HEK293 (cell line): ENCODE measurements around the gene ACSL3.

Experiments
- CTCF ChIA-PET: fragments of 350-600 bp; formaldehyde crosslinking; extraction: SDS; loops from one replicate; lab custom pipeline; 2021; ENCODE audit warnings: antibody characterized with exemption; lab: Yijun Ruan, JAX
- POLR2A ChIA-PET: fragments of 300-600 bp; formaldehyde crosslinking; extraction: SDS; loops from one replicate; lab custom pipeline; 2020; ENCODE audit warnings: antibody characterized with exemption, inconsistent platforms; lab: Yijun Ruan, JAX
- H3K27ac ChIP-seq: fragments of 200-500 bp; sonication (Bioruptor generic); 2 replicates; pipeline ENCODE4 v1.5.1; 2014; ENCODE audit warnings: low read depth, low read length, control low read depth, inconsistent platforms; ENCODE audit errors: extremely low read depth
- H3K36me3 ChIP-seq, 2 experiments: fragments of 200-500 bp in 1 of 2; sonication (Bioruptor generic) in 1 of 2; 1 replicate in 1 of 2; 2 replicates in 1 of 2; pipeline ENCODE4 v1.5.1; 2014 to 2017; ENCODE audit warnings: inconsistent platforms in 2 of 2, low read length in 2 of 2; ENCODE audit not compliant: control insufficient read depth in 2 of 2, insufficient read depth in 1 of 2
- H3K4me1 ChIP-seq: fragments of 200-500 bp; sonication (Bioruptor generic); 2 replicates; pipeline ENCODE4 v1.5.1; 2014; ENCODE audit warnings: mild to moderate bottlenecking, low read length, inconsistent platforms; ENCODE audit not compliant: control insufficient read depth, insufficient read depth
- H3K4me3 ChIP-seq: 2 replicates; pipeline ENCODE4 v1.5.1; 2011; ENCODE audit warnings: low read depth, mild to moderate bottlenecking, control low read depth, low read length, moderate library complexity
- H3K9me3 ChIP-seq: fragments of 200-500 bp; sonication (Bioruptor generic); 2 replicates; pipeline ENCODE4 v1.5.1; 2014; ENCODE audit warnings: low read depth, low read length, inconsistent platforms; ENCODE audit not compliant: control insufficient read depth, insufficient read depth
- FEZF1 ChIP-seq: fragments of 450-650 bp; formaldehyde crosslinking; IDR thresholded peaks from 2 replicates; pipeline ENCODE4 v1.5.1; 2016; ENCODE audit warnings: missing biosample characterization, missing genetic modification characterization
- GLIS2 ChIP-seq: fragments of 450-650 bp; formaldehyde crosslinking; IDR thresholded peaks from 2 replicates; pipeline ENCODE4 v1.5.1; 2016; ENCODE audit warnings: missing biosample characterization, missing genetic modification characterization
- RBAK ChIP-seq: fragments of 450-650 bp; formaldehyde crosslinking; IDR thresholded peaks from 2 replicates; pipeline ENCODE4 v1.5.1; 2016; ENCODE audit warnings: missing biosample characterization, missing genetic modification characterization
- SETDB1 ChIP-seq: IDR thresholded peaks from one replicate; pipeline ENCODE4 v1.6.1; 2017; ENCODE audit warnings: mild to moderate bottlenecking, low read length, moderate library complexity, mixed read lengths; ENCODE audit not compliant: insufficient read length
- YY1 ChIP-seq: fragments of 450-650 bp; formaldehyde crosslinking; IDR thresholded peaks from 2 replicates; pipeline ENCODE4 v1.5.1; 2018; ENCODE audit warnings: missing biosample characterization, missing genetic modification characterization
- ZBTB17 ChIP-seq: fragments of 450-650 bp; formaldehyde crosslinking; IDR thresholded peaks from 2 replicates; pipeline ENCODE4 v1.5.1; 2016; ENCODE audit warnings: missing biosample characterization, missing genetic modification characterization
- ZFP3 ChIP-seq: fragments of 450-650 bp; formaldehyde crosslinking; IDR thresholded peaks from 2 replicates; pipeline ENCODE4 v1.5.1; 2016; ENCODE audit warnings: low read depth, missing biosample characterization, missing genetic modification characterization
- ZFP69B ChIP-seq: fragments of 450-650 bp; formaldehyde crosslinking; IDR thresholded peaks from 2 replicates; pipeline ENCODE4 v1.5.1; 2016; ENCODE audit warnings: missing biosample characterization, missing genetic modification characterization
- ZNF184 ChIP-seq: fragments of 450-650 bp; IDR thresholded peaks from 2 replicates; pipeline ENCODE4 v1.5.1; 2018; ENCODE audit warnings: missing biosample characterization, mild to moderate bottlenecking, missing genetic modification characterization
- ZNF248 ChIP-seq: fragments of 450-650 bp; formaldehyde crosslinking; IDR thresholded peaks from 2 replicates; pipeline ENCODE4 v1.5.1; 2017; ENCODE audit warnings: missing biosample characterization, missing genetic modification characterization
- ZNF292 ChIP-seq: fragments of 450-650 bp; formaldehyde crosslinking; IDR thresholded peaks from 2 replicates; pipeline ENCODE4 v1.5.1; 2016; ENCODE audit warnings: low read depth, missing biosample characterization, missing genetic modification characterization, borderline replicate concordance
- ZNF354C ChIP-seq: fragments of 450-650 bp; formaldehyde crosslinking; IDR thresholded peaks from 2 replicates; pipeline ENCODE4 v1.5.1; 2016; ENCODE audit warnings: missing biosample characterization, missing genetic modification characterization, low read depth, borderline replicate concordance
- ZNF48 ChIP-seq: fragments of 450-650 bp; formaldehyde crosslinking; IDR thresholded peaks from 2 replicates; pipeline ENCODE4 v1.5.1; 2016; ENCODE audit warnings: missing biosample characterization, missing genetic modification characterization
- ZNF514 ChIP-seq: fragments of 450-650 bp; formaldehyde crosslinking; IDR thresholded peaks from 2 replicates; pipeline ENCODE4 v1.5.1; 2016; ENCODE audit warnings: missing biosample characterization, missing genetic modification characterization
- ZXDB ChIP-seq: fragments of 450-650 bp; formaldehyde crosslinking; IDR thresholded peaks from 2 replicates; pipeline ENCODE4 v1.5.1; 2016; ENCODE audit warnings: missing biosample characterization, missing genetic modification characterization
- TF ChIP-seq, protein P1 (sequence below): fragments of 450-650 bp; formaldehyde crosslinking; IDR thresholded peaks from 2 replicates; pipeline ENCODE4 v1.5.1; 2016; ENCODE audit warnings: missing biosample characterization, missing genetic modification characterization
- TF ChIP-seq, protein P2 (sequence below): fragments of 450-650 bp; formaldehyde crosslinking; optimal IDR thresholded peaks from 2 replicates; pipeline ENCODE3; 2016; ENCODE audit warnings: missing biosample characterization, mild to moderate bottlenecking, missing genetic modification characterization
- TF ChIP-seq, protein P3 (sequence below): fragments of 450-650 bp; formaldehyde crosslinking; IDR thresholded peaks from 2 replicates; pipeline ENCODE4 v1.5.1; 2016; ENCODE audit warnings: missing biosample characterization, missing genetic modification characterization
- TF ChIP-seq, protein P4 (sequence below): fragments of 450-650 bp; formaldehyde crosslinking; IDR thresholded peaks from 2 replicates; pipeline ENCODE4 v1.5.1; 2016; ENCODE audit warnings: missing biosample characterization, missing genetic modification characterization
- TF ChIP-seq, protein P5 (sequence below): fragments of 450-650 bp; formaldehyde crosslinking; IDR thresholded peaks from 2 replicates; pipeline ENCODE4 v1.5.1; 2016; ENCODE audit warnings: missing biosample characterization, missing genetic modification characterization

Gene ACSL3

DNA sequence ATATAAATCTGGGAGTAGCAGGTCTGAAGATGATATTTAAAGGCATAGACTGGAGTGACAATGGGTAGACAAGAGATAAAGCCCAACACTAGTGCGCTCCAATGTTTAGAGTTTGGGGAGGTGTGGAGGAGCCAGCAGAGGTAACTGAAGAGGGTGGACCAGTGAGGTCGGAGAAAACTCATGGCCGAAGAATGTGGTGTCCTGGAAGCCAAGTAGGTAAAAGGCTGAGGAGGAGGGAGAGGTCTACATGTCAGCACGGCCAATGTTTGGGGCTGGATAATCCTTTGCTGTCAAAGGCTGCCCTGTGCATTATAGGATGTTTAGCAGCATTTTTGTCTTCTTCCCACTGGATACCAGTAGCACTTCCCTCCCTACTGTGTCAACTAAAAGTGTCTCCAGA, 112.4 kb downstream of the ACSL3 start:
- no peak overlapping the region for H3K27ac ChIP-seq
- TF ChIP-seq, protein P1, sequence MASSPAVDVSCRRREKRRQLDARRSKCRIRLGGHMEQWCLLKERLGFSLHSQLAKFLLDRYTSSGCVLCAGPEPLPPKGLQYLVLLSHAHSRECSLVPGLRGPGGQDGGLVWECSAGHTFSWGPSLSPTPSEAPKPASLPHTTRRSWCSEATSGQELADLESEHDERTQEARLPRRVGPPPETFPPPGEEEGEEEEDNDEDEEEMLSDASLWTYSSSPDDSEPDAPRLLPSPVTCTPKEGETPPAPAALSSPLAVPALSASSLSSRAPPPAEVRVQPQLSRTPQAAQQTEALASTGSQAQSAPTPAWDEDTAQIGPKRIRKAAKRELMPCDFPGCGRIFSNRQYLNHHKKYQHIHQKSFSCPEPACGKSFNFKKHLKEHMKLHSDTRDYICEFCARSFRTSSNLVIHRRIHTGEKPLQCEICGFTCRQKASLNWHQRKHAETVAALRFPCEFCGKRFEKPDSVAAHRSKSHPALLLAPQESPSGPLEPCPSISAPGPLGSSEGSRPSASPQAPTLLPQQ = no peak
- TF ChIP-seq ZNF184 (tag by site-specific recombination) = no peak
- no peak for TF ChIP-seq ZFP69B (tag by site-specific recombination)
- TF ChIP-seq, protein P2, sequence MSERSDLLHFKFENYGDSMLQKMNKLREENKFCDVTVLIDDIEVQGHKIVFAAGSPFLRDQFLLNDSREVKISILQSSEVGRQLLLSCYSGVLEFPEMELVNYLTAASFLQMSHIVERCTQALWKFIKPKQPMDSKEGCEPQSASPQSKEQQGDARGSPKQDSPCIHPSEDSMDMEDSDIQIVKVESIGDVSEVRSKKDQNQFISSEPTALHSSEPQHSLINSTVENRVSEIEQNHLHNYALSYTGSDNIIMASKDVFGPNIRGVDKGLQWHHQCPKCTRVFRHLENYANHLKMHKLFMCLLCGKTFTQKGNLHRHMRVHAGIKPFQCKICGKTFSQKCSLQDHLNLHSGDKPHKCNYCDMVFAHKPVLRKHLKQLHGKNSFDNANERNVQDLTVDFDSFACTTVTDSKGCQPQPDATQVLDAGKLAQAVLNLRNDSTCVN (tag by site-specific recombination) = no peak
- no peak for TF ChIP-seq GLIS2 (tag by site-specific recombination)
- no peak for TF ChIP-seq FEZF1 (tag by site-specific recombination)
- TF ChIP-seq ZNF248 (tag by site-specific recombination) = no peak
- CTCF ChIA-PET = interaction anchor here (0.8 kb wide), 1 partner anchor 486 kb away, joined by 3 read pairs; no protein-coding TSS in a partner anchor

DNA sequence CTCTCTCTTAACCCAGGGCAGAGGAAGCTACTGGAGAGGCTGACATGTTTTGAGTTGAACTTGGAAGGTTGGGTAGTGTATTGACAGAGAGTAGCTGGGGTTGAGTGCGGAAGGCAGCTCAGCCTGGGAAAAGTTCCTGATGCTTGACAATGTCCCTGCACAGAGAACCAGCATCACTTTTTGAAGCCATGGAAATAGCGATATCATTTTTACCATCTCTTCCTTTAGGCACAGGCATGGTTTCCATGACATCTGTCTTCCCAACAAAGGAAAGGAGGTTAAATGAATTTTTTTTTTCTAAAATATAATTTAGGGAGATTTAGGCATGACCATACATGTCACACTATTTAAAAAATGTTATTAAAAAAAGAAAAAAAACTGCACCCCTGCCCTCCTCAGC, 112.9 kb downstream of the ACSL3 start:
- no peaks in the 10 kb centered on the region for H3K4me1 ChIP-seq
- H3K36me3 ChIP-seq = no peaks in the 10 kb centered on the region
- no peak overlapping the region for H3K27ac ChIP-seq
- CTCF ChIA-PET = interaction anchor here (0.8 kb wide), 1 partner anchor 486 kb away, joined by 3 read pairs; no protein-coding TSS in a partner anchor
- TF ChIP-seq, protein P3, sequence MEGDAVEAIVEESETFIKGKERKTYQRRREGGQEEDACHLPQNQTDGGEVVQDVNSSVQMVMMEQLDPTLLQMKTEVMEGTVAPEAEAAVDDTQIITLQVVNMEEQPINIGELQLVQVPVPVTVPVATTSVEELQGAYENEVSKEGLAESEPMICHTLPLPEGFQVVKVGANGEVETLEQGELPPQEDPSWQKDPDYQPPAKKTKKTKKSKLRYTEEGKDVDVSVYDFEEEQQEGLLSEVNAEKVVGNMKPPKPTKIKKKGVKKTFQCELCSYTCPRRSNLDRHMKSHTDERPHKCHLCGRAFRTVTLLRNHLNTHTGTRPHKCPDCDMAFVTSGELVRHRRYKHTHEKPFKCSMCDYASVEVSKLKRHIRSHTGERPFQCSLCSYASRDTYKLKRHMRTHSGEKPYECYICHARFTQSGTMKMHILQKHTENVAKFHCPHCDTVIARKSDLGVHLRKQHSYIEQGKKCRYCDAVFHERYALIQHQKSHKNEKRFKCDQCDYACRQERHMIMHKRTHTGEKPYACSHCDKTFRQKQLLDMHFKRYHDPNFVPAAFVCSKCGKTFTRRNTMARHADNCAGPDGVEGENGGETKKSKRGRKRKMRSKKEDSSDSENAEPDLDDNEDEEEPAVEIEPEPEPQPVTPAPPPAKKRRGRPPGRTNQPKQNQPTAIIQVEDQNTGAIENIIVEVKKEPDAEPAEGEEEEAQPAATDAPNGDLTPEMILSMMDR (tag by site-specific recombination) = no peak
- TF ChIP-seq ZXDB (tag by site-specific recombination) = no peak
- no peak for TF ChIP-seq ZFP3 (tag by site-specific recombination)
- TF ChIP-seq, protein P4, sequence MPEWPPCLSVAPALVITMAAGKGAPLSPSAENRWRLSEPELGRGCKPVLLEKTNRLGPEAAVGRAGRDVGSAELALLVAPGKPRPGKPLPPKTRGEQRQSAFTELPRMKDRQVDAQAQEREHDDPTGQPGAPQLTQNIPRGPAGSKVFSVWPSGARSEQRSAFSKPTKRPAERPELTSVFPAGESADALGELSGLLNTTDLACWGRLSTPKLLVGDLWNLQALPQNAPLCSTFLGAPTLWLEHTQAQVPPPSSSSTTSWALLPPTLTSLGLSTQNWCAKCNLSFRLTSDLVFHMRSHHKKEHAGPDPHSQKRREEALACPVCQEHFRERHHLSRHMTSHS (tag by site-specific recombination) = no peak
- TF ChIP-seq ZNF48 (tag by site-specific recombination) = no peak
- TF ChIP-seq YY1 = no peak
- no peak for TF ChIP-seq ZNF292
- no peak for TF ChIP-seq RBAK (tag by site-specific recombination)
- TF ChIP-seq, protein P5, sequence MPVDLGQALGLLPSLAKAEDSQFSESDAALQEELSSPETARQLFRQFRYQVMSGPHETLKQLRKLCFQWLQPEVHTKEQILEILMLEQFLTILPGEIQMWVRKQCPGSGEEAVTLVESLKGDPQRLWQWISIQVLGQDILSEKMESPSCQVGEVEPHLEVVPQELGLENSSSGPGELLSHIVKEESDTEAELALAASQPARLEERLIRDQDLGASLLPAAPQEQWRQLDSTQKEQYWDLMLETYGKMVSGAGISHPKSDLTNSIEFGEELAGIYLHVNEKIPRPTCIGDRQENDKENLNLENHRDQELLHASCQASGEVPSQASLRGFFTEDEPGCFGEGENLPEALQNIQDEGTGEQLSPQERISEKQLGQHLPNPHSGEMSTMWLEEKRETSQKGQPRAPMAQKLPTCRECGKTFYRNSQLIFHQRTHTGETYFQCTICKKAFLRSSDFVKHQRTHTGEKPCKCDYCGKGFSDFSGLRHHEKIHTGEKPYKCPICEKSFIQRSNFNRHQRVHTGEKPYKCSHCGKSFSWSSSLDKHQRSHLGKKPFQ (tag by site-specific recombination) = no peak
- TF ChIP-seq ZNF354C = no peak
- TF ChIP-seq SETDB1 = no peak
- no peak for TF ChIP-seq ZNF514
- TF ChIP-seq ZBTB17 (tag by site-specific recombination) = no peak
- no peaks in the 10 kb centered on the region for H3K9me3 ChIP-seq
- POLR2A ChIA-PET = no interaction called here
- no peak overlapping the region for H3K4me3 ChIP-seq

More for the DNA sequence above, 112.4 kb downstream of the ACSL3 start:
- no peaks in the 10 kb centered on the region for H3K9me3 ChIP-seq
- no peaks in the 10 kb centered on the region for H3K4me1 ChIP-seq
- H3K4me3 ChIP-seq = no peak overlapping the region
- POLR2A ChIA-PET = no interaction called here
- no peaks in the 10 kb centered on the region for H3K36me3 ChIP-seq
